Measurements from ENCODE around the gene CDH23.

The CDH23 gene

DNA sequence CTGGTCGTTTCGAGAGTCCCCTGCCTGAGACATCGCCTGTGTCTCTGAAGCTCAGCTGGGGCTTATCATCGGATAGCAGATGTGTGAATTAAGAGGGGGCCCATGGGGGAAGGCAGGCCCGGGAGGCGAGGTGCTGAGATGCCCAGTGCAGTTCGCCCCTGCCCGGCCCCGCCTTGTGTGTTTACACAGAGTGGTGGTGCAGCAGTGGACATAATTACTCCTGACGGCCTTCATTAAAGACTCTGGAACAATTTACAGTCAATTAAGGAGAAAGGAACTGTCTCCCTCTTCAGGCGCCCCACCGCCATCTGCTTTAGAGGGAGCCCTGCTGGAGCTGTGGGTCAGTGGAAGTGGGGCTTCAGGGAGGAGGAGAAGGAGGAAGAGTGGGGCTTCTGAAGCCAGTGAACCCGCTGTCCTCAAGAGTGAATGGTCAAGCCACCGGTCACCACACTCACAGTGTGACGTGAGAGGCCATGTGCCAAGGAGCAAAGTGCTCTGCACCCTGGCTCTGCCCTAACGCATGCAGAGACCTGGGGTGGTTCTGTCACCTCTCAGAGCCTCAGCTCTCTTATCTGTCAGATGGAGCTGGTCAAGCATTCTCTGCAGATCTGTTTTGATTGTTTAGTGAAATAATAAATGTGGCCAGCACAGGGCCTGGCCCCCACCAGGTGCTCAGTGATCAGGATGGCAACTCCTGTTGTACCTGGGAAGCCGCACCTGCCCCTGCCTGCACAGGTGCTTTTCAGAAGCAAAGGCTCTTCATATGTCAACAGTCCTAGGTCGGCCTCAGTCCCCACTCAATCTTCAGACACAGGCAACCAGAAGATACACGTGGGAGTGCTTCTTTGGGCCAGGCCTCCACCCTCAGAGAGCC is 65.6 kb downstream of the CDH23 start:
- FAIRE-seq (no peak), DNase-seq (ENCODE audit: insufficient read length, low spot score) (no peak)

DNA sequence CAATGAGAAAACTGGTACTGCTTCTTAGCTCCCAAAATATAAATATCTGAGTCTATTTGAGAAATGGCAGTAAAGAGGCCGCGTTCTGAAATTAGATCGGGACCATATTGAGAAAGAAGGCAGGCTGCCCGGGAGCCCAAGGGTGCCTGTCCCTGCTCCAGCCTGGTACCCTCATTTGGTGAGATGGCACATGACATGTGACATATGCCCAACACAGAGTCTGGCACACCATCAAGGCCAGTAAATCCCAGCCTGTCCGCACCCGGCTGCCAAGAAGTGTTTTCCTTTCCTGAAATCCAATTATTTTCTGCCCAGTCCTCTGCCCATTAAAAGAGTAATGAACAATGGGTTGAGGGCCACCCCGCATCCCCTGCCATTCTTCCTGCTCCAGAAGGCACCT is 66.4 kb downstream of the CDH23 start:
- DNase-seq (ENCODE audit: insufficient read length, low spot score) (no peak), FAIRE-seq (no peak)

DNA sequence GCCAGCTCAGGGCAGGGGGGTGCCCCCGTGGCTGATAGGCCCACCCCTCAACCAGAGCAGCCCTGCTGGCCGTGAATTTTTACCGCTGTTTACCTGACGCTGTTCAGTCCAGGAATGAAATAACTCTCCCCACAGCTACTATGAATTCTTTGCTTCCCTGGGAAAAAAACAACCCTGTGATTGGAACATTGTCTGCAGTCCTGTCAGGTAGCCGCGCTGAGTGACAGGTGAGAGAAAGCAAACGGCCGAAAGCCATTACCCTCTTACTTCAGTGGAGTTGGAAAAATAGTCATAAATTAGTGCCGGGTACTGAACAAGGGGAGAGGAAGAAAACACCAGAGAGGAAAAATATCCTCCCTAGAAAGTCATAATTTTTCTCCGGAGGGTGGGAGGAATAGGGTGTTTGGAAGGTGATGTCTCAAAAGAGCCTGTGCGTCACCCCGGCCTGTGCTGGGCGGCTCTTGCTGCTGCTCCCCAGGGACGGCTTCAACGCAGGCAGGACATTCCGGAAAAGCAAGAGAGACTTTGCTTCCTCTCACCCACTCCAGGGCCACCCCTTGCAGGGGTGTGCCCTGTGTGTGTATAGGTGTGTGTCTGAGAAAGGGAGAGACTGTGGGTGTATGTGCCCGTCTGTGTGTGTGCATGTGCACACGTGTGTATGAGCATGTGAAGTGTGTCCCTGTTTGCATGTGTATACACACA is 69.0 kb downstream of the CDH23 start:
- DNase-seq (ENCODE audit: insufficient read length, low spot score) (no peak), FAIRE-seq (no peak)

DNA sequence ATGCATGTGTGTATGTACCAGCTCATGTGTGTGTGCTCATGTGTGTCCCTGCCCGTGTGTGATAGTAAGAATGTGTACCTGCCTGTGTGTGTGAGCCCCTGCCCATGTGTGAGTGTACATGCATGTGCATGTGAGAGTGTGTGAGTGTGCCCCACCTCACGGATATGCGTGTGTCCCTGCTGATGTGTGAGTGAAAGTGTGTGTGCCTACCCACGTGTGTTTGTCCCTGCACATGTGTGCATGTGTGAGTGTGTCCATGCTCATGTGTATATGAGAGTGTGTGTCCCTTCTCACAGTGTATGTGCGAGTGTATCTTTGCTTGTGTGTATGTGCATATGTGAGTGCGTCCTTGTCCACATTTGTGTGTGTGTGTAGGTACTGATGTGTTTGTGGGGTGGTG is 69.6 kb downstream of the CDH23 start:
- FAIRE-seq (no peak), DNase-seq (ENCODE audit: insufficient read length, low spot score) (no peak)

DNA sequence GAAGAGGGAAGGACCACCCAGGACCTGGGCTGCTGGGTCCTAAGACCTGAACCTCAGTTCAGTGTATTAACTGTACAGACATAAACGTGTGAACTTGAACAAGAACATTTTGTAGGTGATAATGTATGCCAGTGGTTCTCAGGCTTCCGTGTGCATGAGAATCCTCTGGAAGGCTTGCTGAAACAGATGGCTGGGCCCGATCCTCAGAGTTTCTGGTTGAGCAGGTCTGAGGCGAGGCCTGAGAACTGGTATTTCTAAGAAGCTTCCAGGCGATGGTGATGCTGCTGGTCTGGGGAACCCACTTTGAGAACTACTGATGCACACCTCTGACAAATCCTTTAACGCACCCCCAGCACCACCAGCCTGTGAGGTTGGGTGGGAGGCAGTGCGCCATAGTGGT is 70.4 kb downstream of the CDH23 start:
- DNase-seq (ENCODE audit: insufficient read length, low spot score) (no peak), FAIRE-seq (no peak)

DNA sequence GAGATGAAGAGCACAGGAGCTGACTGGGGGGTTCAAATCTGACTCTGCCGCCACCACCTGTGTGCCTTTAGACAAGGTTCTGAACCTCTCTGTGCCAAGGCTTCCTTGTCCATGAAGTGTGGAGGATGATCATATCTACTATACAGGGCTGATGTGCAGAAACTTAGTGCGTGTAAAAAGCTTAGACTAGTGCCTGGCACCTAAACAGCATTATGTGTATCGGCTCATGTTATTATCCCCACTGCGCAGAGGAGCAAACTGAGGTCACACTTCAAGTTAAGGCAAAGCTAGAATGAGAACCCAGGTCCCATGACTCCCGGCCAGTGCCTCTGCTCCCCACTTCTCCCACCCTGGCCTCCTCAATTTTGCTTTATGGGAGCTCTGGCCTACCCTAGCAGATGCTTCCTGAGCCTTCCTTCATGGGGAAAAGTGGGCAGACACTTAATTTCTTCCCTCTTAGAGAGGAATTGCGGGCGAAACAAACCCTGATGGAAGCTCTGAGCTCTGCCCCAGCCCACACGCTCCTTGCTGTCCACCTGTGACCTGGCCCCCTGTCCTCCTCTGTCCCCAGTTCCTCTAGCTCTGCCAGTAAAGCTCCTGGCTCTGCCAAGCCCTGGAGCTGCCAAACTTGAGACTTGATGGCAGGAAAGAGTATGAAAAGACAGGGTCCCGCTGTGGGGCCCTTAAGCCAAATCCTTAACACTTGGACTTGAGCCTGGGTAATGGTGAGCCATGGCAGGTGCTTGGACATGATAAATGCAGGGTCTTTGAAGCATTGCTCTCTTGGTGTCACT is 71.0 kb downstream of the CDH23 start:
- no peak for FAIRE-seq
- no peak for DNase-seq (ENCODE audit: insufficient read length, low spot score)

DNA sequence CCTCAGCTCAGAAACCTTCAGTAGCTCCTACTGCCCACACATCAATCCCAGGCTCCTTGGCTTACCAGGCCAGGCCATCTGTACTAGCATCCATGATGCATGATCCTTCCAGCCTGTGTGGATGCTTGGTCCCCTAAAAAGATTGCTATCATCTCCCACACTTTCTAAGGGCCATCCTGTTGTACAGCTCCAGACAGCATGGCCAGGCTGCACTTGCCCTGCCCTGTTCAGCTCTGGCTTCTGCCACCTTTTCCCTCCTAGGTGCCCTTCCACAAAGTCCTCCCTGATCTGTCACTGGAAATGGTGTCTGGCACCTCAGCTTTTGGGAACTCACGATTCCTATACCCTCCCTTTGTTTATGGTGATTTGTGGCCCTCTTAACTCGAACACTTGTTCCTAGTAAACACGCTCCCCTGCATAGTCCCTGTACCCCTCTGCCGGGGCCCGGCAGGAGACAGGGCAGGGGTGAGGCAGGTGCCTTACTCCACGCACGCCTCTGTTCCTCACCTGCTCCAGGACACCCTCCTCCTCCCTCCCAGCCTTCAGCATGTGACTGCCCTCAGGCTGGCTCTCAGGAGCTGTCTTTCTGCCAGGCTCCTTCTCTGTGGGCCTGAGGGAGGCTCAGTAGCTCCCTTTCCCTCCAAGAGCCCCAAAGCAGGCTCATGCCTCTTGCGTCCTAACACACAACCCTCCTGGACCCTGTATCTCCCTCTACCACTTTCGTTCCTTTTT is 71.8 kb downstream of the CDH23 start:
- FAIRE-seq (no peak), DNase-seq (ENCODE audit: insufficient read length, low spot score) (no peak)

DNA sequence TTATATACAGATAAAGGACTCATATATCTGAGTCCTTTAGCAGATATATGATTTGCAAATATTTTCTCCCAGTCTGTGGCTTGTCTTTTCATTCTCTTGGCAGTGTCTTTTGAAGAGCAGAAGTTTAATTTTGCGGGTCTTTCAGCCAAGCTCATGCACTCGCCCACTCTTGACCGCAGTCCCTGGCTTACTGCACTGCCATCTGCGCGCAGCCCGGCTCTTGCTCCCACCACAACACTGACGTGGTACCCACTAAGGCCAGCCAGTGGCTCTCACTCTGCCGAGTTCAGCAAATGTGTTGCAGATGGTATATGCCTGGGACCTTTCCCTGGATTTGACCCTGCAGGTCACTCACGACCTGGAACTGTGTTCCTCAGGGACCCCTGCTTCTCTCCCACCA is 74.3 kb downstream of the CDH23 start:
- no peak for FAIRE-seq
- no peak for DNase-seq (ENCODE audit: insufficient read length, low spot score)

DNA sequence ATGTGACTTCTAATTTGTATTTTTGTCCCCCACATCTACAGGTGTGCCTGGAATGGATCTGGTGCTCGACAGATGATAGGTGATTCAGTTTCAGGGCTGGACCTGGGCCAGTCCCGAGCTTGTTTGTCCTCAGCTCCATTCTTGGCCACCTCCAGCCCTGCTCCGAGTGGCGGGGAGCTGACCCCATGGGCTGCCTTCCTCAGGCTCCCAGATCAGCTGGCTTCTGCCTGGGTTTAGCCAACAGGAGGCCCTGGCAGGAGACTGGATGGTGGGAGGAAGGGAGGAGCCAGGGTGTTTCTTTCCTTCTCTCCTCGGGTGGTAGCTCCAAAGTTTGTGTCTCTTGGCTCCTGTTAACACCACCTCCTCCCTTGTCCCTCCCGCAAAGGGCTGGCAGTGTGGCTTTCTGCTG is 75.2 kb downstream of the CDH23 start:
- FAIRE-seq (no peak), DNase-seq (ENCODE audit: insufficient read length, low spot score) (no peak)

DNA sequence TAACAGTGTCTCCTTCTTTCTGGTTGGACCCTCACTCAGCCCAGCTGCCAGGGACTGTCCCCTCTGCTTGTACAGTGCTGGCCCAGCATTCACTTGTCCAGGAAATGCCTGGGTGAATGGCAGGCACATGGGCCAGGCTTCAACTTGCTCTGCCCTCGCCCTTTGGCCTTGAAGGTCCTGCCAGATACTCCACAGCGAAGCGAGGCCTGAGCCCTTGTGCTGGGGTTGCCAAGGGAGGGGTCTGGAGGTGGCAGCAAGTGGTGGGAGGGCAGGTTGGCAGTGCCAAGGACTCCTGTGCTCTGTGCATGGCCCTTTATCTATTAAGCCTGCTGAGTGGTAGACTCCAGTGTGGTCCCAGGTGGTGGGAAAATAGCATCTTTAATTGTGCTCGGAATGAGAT is 75.7 kb downstream of the CDH23 start:
- no peak for FAIRE-seq
- no peak for DNase-seq (ENCODE audit: insufficient read length, low spot score)

DNA sequence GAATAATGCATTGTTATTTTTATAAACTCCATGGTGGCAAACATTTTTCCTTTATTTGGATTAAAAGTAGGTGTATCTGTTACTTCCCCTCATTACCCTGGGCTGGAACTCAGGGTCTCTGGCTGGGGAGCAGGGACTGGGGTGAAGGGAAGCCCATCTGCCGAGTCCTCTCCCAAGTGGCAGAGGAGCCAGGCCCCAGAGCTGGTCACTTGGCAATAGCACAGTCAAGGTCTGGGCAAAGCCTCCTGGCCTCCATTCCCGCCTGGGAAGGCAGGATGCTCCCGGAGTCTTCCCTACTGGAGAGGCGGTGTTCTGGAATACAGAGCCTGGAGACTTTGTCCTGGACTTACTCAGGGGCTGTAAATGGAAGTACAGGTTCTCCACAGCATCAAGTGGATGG is 76.2 kb downstream of the CDH23 start:
- FAIRE-seq, result no peak
- no peak for DNase-seq (ENCODE audit: insufficient read length, low spot score)

DNA sequence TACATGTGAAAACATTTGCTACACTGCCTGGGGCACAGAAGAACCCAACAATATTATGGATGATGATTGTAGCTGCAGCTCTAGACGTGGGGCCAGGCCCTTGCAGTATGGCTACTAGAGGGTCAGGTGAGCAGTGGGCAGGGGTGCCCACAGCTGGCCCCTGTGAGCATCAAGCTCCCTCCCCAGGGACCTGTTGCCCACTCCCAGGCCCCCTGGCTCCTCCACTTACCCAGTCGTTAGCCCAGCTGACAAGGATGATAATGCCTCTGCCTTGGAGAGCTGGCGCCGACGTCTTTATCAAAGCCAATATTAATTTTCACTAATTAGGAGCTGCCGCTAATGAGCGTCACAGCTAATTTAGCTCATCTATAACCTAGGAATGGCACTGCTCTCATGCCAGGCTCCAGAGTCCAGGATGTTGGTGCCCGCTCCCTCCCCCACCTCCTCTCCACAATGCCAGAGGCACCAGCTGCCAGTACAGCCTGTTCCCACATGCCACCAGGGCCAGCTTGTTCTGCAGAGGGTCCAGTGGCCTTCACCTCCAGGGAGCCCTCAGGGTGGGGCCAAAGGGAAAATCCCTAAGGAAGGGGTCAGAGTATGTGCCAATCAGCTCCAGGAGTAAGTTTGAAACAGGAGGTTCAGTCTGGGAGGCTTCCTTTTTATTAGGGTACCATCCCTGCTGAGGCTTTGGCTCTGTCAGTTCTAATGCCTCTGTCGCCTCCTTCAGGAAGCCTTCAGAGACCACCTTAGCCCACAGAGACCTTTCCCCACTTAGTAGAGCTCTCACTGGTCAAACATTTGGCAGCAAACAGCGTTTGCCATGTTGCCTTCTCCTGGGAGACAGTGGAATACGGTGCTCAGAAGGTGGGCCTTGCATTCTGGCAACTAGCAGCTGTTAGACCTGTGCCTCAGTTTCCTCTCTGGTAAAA is 77.2 kb downstream of the CDH23 start:
- DNase-seq (ENCODE audit: insufficient read length, low spot score), result no peak
- FAIRE-seq, result no peak

DNA sequence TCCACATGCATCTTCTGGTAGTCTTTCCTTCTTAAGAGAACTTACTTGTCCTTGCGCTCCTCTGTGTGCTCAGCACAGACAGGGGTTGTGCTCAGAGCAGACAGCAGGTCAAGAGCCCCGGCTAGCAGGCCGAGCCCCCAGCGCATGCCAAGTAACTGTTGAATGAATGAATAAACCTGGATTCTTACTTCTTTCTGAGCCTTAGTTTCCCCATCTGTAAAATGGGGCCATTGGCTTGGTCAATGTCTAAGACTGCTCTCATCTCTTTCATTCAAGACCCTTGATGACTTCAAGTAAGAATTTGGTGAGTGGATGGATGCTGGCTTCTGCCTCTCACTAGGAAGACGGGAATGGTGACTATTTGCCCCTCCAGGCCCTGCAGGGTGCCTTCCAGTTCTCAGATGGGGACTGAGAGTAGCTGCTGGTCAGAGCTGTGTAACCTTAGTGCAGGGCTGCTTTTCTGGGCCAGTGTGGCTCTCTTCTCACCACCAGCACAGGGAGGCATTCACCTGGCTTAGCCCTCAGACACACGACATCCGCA is 78.1 kb downstream of the CDH23 start:
- FAIRE-seq (no peak), DNase-seq (ENCODE audit: insufficient read length, low spot score) (no peak)

DNA sequence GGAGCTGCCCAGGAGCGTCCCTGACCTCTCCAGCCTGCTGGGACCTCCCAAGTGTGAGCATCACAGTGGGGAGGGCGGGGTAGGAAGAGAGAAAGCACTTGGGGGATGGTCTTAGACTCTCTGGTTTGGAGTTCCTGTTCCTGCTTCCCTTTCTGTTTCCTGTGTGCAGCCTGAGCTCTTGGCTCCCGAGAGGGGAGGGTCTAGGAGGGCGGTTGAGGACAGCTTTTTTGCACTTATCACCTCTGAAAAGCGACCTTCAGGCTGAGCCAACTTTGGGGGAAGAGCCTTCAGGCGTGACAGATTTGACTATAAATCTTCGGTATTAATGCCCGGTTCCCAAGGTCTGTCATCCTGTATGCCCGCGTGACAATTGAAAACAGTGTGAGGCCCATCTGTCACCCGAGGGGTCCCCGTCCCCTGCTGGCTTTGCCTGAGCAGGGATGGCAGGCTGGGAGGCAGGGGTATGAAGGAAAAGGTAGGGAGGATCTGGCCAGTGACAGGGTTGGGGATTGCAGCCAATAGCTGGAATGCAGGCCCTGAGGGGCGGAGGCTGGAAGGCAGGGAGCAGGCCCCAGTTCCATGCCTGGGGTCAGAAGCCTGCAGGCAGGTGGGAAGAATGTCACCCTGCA is 78.6 kb downstream of the CDH23 start:
- DNase-seq (ENCODE audit: insufficient read length, low spot score), result no peak
- FAIRE-seq, result no peak

DNA sequence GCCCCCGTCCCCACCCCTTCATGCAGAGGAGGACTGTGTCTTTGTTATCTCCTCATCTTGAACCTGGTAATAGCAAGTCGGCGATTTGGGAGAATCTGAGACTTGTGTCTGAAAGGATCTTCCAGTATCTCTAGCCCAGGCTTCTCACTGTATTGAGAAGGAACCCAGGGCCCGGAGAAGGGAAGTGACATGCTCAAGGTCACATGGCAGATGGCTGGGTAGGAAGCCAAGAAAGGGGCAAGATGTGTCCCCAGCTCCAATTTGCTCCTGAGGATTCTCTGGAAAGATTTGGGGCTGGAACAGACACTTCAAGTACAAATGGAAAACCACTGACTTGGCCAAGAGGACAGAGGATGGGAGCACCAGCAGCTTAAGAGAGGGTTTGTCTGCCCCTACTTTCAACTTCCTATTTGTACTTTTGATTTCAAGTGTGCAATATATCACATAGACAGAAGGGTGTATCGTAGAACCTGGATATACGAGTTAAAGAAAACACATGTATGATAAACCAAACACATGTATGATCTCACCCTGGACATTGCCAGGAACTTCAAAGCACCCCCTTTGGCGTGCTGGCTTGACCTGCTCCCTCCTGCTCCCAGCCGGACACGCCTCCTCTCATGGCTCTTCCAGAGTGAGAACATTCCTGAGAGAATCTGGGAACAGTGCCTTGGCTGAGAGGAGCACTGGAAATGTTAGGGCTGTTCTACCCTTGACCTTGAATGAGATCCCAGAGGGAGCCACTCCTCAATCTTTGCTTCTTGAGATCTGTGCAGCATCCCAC is 79.7 kb downstream of the CDH23 start:
- FAIRE-seq, result no peak
- no peak for DNase-seq (ENCODE audit: insufficient read length, low spot score)

DNA sequence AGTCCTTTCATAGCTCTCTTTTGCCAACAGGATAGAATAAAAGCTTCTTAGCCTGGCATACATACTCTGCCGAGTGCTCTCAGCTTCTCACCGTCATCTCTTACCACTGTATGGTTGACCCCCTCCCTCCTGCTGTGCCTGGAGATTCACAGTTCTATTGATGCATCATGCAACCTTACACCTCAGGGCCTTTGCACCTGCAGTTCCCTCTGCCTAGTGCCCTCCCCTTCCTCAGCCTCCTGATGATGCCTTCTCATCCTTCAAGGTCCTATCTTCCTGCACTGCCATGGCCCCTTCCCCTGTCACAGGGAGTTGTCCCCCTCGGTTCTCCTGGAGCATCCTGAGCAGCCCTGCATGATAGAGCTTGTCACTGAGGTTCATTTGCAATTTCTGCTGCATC is 81.5 kb downstream of the CDH23 start:
- FAIRE-seq (no peak), DNase-seq (ENCODE audit: insufficient read length, low spot score) (no peak)

DNA sequence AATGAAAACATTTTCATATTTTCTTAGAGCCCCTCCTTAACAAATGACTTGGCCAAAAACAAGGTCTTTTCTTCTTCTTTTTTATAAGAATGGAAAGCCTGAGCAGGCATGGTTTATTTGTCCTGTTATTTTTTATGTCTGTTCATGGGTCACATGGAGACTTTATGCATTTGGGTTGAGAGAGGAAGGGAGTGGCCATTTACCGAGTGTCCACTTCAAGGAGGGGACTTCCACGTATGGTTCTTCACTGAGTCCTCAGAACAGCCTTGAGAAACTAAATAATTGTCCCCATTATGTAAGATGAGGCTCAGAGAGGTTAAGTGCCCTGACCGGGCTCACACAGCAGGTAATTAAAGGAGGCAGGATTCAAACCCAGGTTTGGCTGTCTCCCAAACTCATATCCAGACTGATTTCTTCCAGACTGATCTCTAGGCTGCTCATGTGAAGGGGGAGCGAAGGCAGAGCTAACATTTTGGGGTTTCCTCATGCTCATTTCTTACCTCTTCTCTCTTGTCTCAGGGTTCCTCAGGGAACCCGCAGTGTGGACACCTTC is 82.2 kb downstream of the CDH23 start:
- no peak for FAIRE-seq
- no peak for DNase-seq (ENCODE audit: insufficient read length, low spot score)

DNA sequence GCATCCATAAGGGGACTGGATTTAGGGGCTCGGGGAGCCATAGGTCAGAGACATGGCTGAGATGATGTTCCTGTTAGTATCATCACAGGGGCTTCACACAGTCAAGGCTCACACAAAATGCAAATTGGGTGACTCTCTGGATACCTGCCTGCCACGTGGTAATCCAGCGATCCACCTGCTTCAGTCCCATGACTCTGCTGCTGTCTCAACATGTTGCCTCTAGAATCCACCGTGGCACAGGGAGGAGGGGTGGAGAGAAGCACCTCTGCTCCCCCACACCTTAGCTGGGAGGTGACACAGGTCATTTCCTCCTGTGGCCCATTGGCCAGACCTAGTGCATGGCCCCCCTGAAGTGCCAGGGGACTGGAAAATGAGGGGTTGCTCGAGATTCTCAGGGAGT is 83.1 kb downstream of the CDH23 start:
- DNase-seq (ENCODE audit: insufficient read length, low spot score) (no peak), FAIRE-seq (no peak)
